Tibial artery (tissue), 4 donors: ENCODE results near the gene NISCH.

Experiments used
- DNase-seq, 2 donors: peaks; one replicate each; pipeline ENCODE4 v3.0.0-alpha.2; 2019
- H3K27ac ChIP-seq, 2 donors: fragments of 200-600 bp; sonication (generic) in 1 of 2; 1 replicate in 1 of 2; 2 replicates in 1 of 2; pipeline ENCODE4 v1.5.1; 2018 to 2019; ENCODE audit warnings: mild to moderate bottlenecking in 1 of 2
- H3K27me3 ChIP-seq, 2 donors: fragments of 200-600 bp; sonication (generic) in 1 of 2; one replicate each; pipeline versions ENCODE4 v1.5.1 to v1.6.0; 2016 to 2019
- H3K36me3 ChIP-seq, 3 donors: fragments of 200-600 bp; sonication (generic) in 2 of 3; one replicate each; pipeline ENCODE4 v1.5.1; 2016 to 2019; ENCODE audit warnings: mild to moderate bottlenecking in 2 of 3
- H3K4me1 ChIP-seq, 4 donors: fragments of 200-600 bp; sonication (generic) in 2 of 4; 1 replicate in 3 of 4; 2 replicates in 1 of 4; pipeline ENCODE4 v1.5.1; 2016 to 2019
- H3K4me3 ChIP-seq, 2 donors: fragments of 200-600 bp; sonication (generic) in 1 of 2; 1 replicate in 1 of 2; 2 replicates in 1 of 2; pipeline ENCODE4 v1.5.1; 2018 to 2019; ENCODE audit warnings: mild to moderate bottlenecking in 2 of 2
- H3K9me3 ChIP-seq, 3 donors: fragments of 200-600 bp; sonication (generic) in 1 of 3; one replicate each; pipeline ENCODE4 v1.5.1; 2016 to 2019
- intact Hi-C: fragments of 100-400 bp; cut with DNase I; formaldehyde crosslinking; loops from one replicate; pipeline ENCODE4 v1.15.0; 2023; ENCODE audit warnings: low total_unique reads
- TF ChIP-seq, protein P1 (sequence below), 2 experiments: fragments of 200-600 bp in 1 of 2; fragments of 450-650 bp in 1 of 2; IDR thresholded peaks; one replicate each; pipeline ENCODE4 v1.5.1; 2017 to 2019; ENCODE audit warnings: antibody characterized with exemption in 2 of 2, mild to moderate bottlenecking in 1 of 2, moderate library complexity in 1 of 2

Gene NISCH

DNA sequence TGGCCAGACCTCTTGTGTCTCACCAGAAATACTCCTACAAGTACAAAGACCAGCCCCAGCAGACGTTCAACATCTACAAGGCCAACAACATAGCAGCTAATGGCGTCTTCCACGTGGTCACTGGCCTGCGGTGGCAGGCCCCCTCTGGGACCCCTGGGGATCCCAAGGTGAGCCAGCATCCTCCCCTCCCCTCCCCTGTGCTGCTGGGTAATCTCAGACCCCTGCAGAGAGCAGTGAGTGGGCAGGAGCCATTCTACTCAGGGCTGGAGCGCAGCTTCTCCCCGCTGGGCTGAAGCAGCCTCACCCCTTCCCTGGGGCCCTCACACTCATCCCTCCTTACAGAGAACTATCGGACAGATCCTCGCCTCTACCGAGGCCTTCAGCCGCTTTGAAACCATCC lies 49.6 kb downstream of the NISCH start:
- no peaks in the 10 kb centered on the region for H3K4me1 ChIP-seq
- no peak for DNase-seq
- no peaks in the 10 kb centered on the region for H3K27me3 ChIP-seq
- TF ChIP-seq, protein P1, sequence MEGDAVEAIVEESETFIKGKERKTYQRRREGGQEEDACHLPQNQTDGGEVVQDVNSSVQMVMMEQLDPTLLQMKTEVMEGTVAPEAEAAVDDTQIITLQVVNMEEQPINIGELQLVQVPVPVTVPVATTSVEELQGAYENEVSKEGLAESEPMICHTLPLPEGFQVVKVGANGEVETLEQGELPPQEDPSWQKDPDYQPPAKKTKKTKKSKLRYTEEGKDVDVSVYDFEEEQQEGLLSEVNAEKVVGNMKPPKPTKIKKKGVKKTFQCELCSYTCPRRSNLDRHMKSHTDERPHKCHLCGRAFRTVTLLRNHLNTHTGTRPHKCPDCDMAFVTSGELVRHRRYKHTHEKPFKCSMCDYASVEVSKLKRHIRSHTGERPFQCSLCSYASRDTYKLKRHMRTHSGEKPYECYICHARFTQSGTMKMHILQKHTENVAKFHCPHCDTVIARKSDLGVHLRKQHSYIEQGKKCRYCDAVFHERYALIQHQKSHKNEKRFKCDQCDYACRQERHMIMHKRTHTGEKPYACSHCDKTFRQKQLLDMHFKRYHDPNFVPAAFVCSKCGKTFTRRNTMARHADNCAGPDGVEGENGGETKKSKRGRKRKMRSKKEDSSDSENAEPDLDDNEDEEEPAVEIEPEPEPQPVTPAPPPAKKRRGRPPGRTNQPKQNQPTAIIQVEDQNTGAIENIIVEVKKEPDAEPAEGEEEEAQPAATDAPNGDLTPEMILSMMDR (IDR thresholded peaks at IDR 0.05) = no peak
- H3K36me3 ChIP-seq = peaks cover 0 to 4% (median 0%) of the 10 kb centered on the region in 3 donors
- no peaks in the 10 kb centered on the region for H3K9me3 ChIP-seq
- intact Hi-C loops = no loop called here
- H3K27ac ChIP-seq = no peak overlapping the region
- H3K4me3 ChIP-seq = no peak overlapping the region

DNA sequence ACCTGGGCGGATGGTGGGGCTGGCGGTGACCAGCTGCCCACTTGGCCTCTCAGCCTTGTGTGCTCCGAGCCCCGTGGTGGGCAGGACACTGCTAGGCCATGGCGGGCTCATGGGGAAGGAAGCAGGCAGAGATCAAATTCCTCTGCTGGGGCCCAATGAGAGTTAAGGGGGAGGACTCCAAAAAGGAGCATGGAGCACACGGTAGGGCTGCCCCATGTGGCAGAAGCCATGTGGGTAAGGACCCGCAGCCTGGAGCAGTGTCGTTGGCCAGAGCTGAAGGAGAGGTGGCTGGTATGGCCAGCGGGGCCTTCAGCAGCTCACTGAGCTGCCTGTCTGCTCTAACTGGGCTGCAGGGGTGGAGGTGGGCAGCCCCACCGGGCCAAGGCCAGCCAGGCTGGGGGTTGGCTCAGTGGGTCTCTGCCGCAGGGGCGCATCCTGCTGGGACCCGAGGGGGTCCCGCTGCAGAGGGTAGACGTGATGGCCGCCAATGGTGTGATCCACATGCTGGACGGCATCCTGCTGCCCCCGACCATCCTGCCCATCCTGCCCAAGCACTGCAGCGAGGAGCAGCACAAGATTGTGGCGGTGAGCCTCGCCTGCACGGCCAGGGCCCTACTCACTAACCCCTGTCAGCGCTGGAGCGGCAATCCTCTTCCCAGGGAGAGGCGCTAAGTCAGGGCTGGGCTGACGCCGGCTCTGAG lies 51.0 kb downstream of the NISCH start:
- no peak overlapping the region for H3K4me3 ChIP-seq
- peaks cover 0 to 4% (median 0%) of the 10 kb centered on the region in 3 donors for H3K36me3 ChIP-seq
- no peaks in the 10 kb centered on the region for H3K9me3 ChIP-seq
- H3K27me3 ChIP-seq = no peaks in the 10 kb centered on the region
- H3K4me1 ChIP-seq = no peaks in the 10 kb centered on the region
- intact Hi-C loops = no loop called here
- TF ChIP-seq, protein P1 (IDR thresholded peaks at IDR 0.05) = no peak
- DNase-seq = no peak
- H3K27ac ChIP-seq = no peak overlapping the region

DNA sequence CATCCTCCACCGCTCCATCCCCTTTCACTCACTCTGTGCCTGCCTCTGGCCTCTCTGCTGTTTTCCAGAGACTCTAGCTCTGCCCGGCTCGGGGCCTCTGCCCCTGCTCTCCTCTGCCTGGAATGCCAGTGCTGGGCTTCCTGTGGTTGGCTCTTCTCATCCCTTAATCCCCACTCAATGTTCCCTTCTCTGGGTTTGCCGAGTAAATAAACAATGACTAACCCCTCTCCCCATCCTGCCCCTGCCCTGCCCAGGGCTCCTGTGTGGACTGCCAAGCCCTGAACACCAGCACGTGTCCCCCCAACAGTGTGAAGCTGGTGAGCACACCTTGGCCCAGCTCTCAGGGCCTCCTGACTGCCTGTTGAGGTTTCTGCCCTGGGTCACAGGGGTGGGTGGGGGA lies 52.0 kb downstream of the NISCH start:
- DNase-seq = no peak
- intact Hi-C loops = no loop called here
- Histone ChIP-seq H3K4me1 (no peaks in the 10 kb centered on the region), H3K27me3 (no peaks in the 10 kb centered on the region), H3K27ac (no peak overlapping the region), H3K36me3 (peaks cover 0 to 4% (median 0%) of the 10 kb centered on the region in 3 donors), H3K9me3 (no peaks in the 10 kb centered on the region), H3K4me3 (no peak overlapping the region)
- TF ChIP-seq, protein P1 (IDR thresholded peaks at IDR 0.05) = no peak

DNA sequence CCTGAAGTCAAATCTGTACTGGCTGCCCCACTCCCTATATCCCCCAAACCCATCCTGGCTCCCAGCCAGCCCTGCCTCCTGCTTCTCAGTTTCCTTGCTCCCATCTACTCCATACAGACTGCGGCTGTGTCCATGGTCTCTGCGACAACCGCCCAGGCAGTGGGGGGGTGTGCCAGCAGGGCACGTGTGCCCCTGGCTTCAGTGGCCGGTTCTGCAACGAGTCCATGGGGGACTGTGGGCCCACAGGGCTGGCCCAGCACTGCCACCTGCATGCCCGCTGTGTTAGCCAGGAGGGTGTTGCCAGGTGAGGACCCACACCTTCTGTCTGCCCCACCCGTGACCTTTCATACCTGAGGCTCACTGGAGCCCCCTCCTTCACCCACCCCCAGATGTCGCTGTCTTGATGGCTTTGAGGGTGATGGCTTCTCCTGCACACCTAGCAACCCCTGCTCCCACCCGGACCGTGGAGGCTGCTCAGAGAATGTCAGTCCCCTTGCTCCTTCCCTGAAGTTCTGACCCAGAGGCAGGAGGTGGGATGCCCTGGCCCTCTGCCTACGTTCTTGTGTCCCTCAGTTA lies 54.4 kb downstream of the NISCH start:
- no peaks in the 10 kb centered on the region for H3K9me3 ChIP-seq
- TF ChIP-seq, protein P1 (IDR thresholded peaks at IDR 0.05) = no peak
- H3K27ac ChIP-seq = no peak overlapping the region
- no peaks in the 10 kb centered on the region for H3K4me1 ChIP-seq
- intact Hi-C loops = no loop called here
- H3K4me3 ChIP-seq = no peak overlapping the region
- no peak for DNase-seq
- H3K27me3 ChIP-seq = no peaks in the 10 kb centered on the region
- peaks cover 0 to 4% (median 0%) of the 10 kb centered on the region in 3 donors for H3K36me3 ChIP-seq

DNA sequence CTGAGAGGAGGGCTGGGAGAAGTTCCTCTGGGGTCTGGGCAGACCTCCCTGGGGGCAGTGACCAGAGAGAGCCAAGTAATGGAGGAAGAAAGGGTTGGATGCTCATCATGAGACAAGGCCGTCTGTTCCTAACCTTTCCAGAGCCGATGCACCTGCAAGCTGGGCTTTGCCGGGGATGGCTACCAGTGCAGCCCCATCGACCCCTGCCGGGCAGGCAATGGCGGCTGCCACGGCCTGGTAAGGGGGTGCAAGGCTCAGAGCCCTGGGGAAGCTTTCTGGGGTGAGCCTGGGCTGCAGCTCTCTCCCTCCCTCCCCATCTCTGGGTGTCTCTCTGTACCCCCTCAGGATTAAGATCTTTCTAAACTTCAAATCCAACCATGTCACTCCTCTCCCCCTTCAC lies 56.1 kb downstream of the NISCH start:
- TF ChIP-seq, protein P1 (IDR thresholded peaks at IDR 0.05) = no peak
- intact Hi-C loops = no loop called here
- Histone ChIP-seq H3K27me3 (no peaks in the 10 kb centered on the region), H3K4me1 (no peaks in the 10 kb centered on the region), H3K4me3 (no peak overlapping the region), H3K9me3 (no peaks in the 10 kb centered on the region), H3K27ac (no peak overlapping the region), H3K36me3 (no peaks in the 10 kb centered on the region)
- no peak for DNase-seq
